ENCODE data around the gene ZNF691.

Gene ZNF691

GRCh38 chr1:42841010-42841409 is 5.4 kb upstream of the ZNF691 start:
- TF ChIP-seq CTCF (IDR thresholded peaks at IDR 0.05; ENCODE audit: extremely low read depth, insufficient read depth, missing control alignments), result no peak
- in situ Hi-C loops (cut with MboI; ENCODE audit: low pct_unique_long_range_greater_than_20kb, low sequenced_read_pairs, unreplicated experiment), result no loop called here
- DNase-seq (ENCODE audit: low spot score), result no peak

GRCh38 chr1:42841440-42842147 is 4.8 kb upstream of the ZNF691 start:
- TF ChIP-seq CTCF (IDR thresholded peaks at IDR 0.05; ENCODE audit: extremely low read depth, insufficient read depth, missing control alignments), result no peak
- in situ Hi-C loops (cut with MboI; ENCODE audit: low pct_unique_long_range_greater_than_20kb, low sequenced_read_pairs, unreplicated experiment), result no loop called here
- no peak for DNase-seq (ENCODE audit: low spot score)

- TF ChIP-seq CTCF (IDR thresholded peaks at IDR 0.05; ENCODE audit: extremely low read depth, insufficient read depth, missing control alignments), result no peak
- in situ Hi-C loops (cut with MboI; ENCODE audit: low pct_unique_long_range_greater_than_20kb, low sequenced_read_pairs, unreplicated experiment), result no loop called here
- DNase-seq (ENCODE audit: low spot score), result no peak
Observed at GRCh38 chr1:42844592-42845140, 1.7 kb upstream of the ZNF691 start.

GRCh38 chr1:42845193-42845592 is 1.2 kb upstream of the ZNF691 start:
- in situ Hi-C loops (cut with MboI; ENCODE audit: low pct_unique_long_range_greater_than_20kb, low sequenced_read_pairs, unreplicated experiment), result no loop called here
- no peak for DNase-seq (ENCODE audit: low spot score)
- no peak for TF ChIP-seq CTCF (IDR thresholded peaks at IDR 0.05; ENCODE audit: extremely low read depth, insufficient read depth, missing control alignments)

GRCh38 chr1:42845866-42846256 is 552 bp upstream of the ZNF691 start:
- no peak for DNase-seq (ENCODE audit: low spot score)
- no peak for TF ChIP-seq CTCF (IDR thresholded peaks at IDR 0.05; ENCODE audit: extremely low read depth, insufficient read depth, missing control alignments)
- in situ Hi-C loops (cut with MboI; ENCODE audit: low pct_unique_long_range_greater_than_20kb, low sequenced_read_pairs, unreplicated experiment), result no loop called here

- no peak for DNase-seq (ENCODE audit: low spot score)
- no peak for TF ChIP-seq CTCF (IDR thresholded peaks at IDR 0.05; ENCODE audit: extremely low read depth, insufficient read depth, missing control alignments)
- in situ Hi-C loops (cut with MboI; ENCODE audit: low pct_unique_long_range_greater_than_20kb, low sequenced_read_pairs, unreplicated experiment), result no loop called here
Observed at GRCh38 chr1:42847111-42847595, 740 bp downstream of the ZNF691 start.
